ENCODE data around the gene SMARCD3. TPM values are rescaled to one million over a fixed set of nuclear protein-coding genes. Genes with fewer than 3 reads are reported as not detected.
A peak's percentile ranks its signal among the peaks of the same experiment; 100 is the strongest.

Gene SMARCD3
- total RNA-seq, 2 donors from 2014 or later, result 81.5 to 125 TPM

DNA sequence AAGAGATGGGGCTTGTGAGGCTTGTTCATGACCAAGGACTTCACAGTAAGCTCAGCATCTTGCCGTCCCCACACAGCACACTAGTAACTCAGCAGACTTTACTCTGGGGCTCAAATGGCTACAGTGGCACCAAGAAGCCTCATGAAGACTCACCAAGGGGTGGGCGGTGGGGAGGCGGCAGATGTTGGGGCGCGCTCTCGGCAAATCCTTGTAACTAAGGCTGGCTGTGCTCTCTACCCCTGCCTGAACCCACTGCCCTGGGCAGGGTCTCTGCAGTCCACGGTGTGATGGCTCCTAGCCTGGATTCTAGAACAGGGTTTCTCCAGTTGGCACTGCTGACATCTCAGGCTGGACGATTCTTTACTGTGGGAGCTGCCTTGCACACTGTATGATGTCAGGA is 12.4 kb upstream of the SMARCD3 start:
- peaks cover 0 to 13% of the 10 kb centered on the region in 2 donors for H3K4me1 ChIP-seq
- no peaks in the 10 kb centered on the region for H3K36me3 ChIP-seq
- TF ChIP-seq, protein P1, sequence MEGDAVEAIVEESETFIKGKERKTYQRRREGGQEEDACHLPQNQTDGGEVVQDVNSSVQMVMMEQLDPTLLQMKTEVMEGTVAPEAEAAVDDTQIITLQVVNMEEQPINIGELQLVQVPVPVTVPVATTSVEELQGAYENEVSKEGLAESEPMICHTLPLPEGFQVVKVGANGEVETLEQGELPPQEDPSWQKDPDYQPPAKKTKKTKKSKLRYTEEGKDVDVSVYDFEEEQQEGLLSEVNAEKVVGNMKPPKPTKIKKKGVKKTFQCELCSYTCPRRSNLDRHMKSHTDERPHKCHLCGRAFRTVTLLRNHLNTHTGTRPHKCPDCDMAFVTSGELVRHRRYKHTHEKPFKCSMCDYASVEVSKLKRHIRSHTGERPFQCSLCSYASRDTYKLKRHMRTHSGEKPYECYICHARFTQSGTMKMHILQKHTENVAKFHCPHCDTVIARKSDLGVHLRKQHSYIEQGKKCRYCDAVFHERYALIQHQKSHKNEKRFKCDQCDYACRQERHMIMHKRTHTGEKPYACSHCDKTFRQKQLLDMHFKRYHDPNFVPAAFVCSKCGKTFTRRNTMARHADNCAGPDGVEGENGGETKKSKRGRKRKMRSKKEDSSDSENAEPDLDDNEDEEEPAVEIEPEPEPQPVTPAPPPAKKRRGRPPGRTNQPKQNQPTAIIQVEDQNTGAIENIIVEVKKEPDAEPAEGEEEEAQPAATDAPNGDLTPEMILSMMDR (IDR thresholded peaks at IDR 0.05), result no peak
- DNase-seq (ENCODE audit: low spot score), result no peak
- H3K27ac ChIP-seq, result no peak overlapping the region
- no peaks in the 10 kb centered on the region for H3K27me3 ChIP-seq
- no peaks in the 10 kb centered on the region for H3K9me3 ChIP-seq
- H3K4me3 ChIP-seq, result no peak overlapping the region

DNA sequence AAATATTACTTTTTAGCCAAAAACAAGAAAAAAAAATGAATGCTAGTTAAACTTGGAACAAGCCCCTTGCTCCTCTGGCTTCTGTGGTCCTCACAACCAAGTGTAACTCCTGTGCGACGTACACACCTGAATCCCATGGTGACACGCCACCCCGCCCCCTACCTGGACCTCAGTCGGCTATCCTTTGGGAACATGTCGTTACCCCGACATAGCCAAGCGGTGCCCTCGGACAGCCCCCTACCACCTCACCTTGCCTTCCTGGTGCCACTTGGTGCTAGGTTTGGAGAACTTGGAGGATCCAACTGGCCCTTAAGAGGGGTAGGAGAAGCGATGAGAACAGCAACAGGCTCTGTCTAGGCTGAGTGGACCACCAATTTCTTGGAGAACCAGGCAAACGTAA is 12.0 kb upstream of the SMARCD3 start:
- TF ChIP-seq, protein P1 (IDR thresholded peaks at IDR 0.05), result no peak
- H3K27me3 ChIP-seq, result no peaks in the 10 kb centered on the region
- H3K4me3 ChIP-seq, result no peak overlapping the region
- no peak overlapping the region for H3K27ac ChIP-seq
- DNase-seq (ENCODE audit: low spot score), result no peak
- H3K36me3 ChIP-seq, result no peaks in the 10 kb centered on the region
- H3K9me3 ChIP-seq, result no peaks in the 10 kb centered on the region
- peaks cover 0 to 14% of the 10 kb centered on the region in 2 donors for H3K4me1 ChIP-seq

DNA sequence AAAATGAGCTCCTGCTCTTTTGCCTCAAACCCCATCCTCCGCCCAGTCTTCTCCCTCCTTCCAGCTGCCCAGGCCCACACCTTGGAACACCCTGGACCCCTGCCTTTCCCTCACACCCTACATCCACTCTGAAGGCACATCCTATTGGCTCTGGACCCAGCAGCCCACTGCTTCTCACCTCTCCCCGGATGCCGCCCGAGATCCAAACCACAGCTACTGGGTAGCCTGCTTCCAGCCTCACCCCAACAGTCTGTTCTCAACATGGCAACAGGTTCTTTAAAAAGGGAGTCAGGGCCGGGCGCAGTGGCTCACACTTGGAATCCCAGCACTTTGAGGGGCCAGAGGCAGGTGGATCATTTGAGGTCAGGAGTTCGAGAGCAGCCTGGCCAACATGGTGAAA is 9.5 kb upstream of the SMARCD3 start:
- Histone ChIP-seq H3K4me1 (peaks cover 0 to 35% of the 10 kb centered on the region in 2 donors), H3K36me3 (no peaks in the 10 kb centered on the region), H3K27me3 (no peaks in the 10 kb centered on the region), H3K4me3 (no peak overlapping the region), H3K27ac (no peak overlapping the region), H3K9me3 (no peaks in the 10 kb centered on the region)
- no peak for DNase-seq (ENCODE audit: low spot score)
- TF ChIP-seq, protein P1 (IDR thresholded peaks at IDR 0.05), result no peak

DNA sequence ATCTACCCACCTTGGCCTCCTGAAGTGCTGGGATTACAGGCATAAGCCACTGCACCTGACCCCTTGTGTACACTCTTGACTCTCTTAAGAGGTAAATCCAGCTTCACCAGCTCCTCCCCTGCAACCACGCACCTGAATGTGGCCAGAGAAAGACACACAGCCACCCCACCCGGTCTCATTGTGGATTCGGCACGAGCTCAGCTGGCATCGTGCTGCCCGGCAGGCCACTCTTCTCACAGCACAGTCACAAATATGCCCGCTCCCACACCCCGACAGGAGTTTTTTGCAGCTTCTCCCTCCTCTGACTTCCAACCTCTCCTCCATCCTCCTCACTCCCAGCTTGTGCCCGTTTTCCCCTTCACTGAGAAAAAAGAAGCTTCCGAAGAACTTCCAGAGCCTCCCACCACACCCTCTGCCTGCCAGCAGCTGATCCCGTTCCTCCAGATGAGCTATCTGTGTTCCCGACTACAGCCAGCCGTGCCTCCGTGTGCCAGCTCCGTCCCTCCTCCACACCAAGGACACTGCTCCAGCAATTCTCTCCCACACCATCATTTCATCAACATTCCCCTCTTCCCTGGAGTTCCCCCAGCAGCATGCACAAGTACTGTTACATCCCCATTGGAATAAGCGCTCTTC is 8.0 kb upstream of the SMARCD3 start:
- Histone ChIP-seq H3K9me3 (no peaks in the 10 kb centered on the region), H3K4me1 (peaks cover 0 to 41% of the 10 kb centered on the region in 2 donors), H3K27me3 (no peaks in the 10 kb centered on the region), H3K27ac (peak overlapping the region in 1 of 2 donors; percentile 48), H3K36me3 (no peaks in the 10 kb centered on the region), H3K4me3 (no peak overlapping the region)
- DNase-seq (ENCODE audit: low spot score), result no peak
- TF ChIP-seq, protein P1 (IDR thresholded peaks at IDR 0.05), result no peak

DNA sequence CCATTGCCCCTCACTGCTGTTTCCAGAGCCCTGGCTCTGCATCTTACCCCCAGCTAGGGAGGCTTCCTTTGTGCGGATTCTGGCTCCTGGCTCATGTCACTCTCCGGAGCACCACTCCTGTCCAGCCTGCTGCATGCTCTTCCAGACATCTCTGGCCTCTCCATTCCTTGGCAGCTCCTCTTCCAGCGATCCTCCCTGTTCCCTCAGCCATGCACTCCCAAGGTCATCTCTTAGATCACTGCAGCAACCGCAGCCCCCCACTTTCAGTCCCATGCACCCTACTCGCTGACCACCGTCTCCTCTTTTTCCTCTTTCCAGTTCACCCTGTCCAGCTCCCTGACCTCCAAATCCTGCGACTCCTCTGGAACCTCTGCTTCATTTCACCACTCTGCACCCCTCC is 6.9 kb upstream of the SMARCD3 start:
- Histone ChIP-seq H3K4me1 (peaks cover 0 to 44% of the 10 kb centered on the region in 2 donors), H3K9me3 (no peaks in the 10 kb centered on the region), H3K4me3 (no peak overlapping the region), H3K27ac (no peak overlapping the region), H3K36me3 (no peaks in the 10 kb centered on the region), H3K27me3 (no peaks in the 10 kb centered on the region)
- no peak for DNase-seq (ENCODE audit: low spot score)
- TF ChIP-seq, protein P1 (IDR thresholded peaks at IDR 0.05), result no peak

DNA sequence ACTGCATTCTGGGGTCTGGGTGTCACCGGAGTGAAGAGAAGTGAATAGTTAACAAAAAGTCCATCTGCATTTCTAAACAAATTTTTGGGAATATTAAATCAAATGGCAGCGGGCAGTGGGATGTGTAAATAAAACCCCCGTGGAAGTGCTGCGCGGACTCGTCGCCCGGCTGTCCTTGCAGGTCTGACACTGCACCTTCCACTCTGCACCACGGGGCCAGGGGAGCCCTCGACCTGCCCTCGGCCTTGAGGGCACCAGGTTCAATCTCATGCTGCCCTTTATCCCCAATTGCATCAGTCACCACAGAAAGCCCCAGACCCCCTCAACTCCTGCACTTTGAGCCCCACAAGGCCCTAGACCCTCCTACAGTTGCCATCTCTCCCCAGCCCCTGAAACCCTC is 6.4 kb upstream of the SMARCD3 start:
- Histone ChIP-seq H3K4me3 (no peak overlapping the region), H3K27ac (peak overlapping the region; percentile 19 to 35), H3K36me3 (no peaks in the 10 kb centered on the region), H3K4me1 (peaks cover 0 to 49% of the 10 kb centered on the region in 2 donors), H3K9me3 (no peaks in the 10 kb centered on the region), H3K27me3 (no peaks in the 10 kb centered on the region)
- no peak for DNase-seq (ENCODE audit: low spot score)
- TF ChIP-seq, protein P1 (IDR thresholded peaks at IDR 0.05), result no peak

All from right atrium auricular region (tissue), 2 donors.